ENCODE data around the gene BCO2.

BCO2 gene

GRCh38 chr11:112231952-112232351, 56.6 kb downstream of the BCO2 start:
- no peak for FAIRE-seq
- DNase-seq (ENCODE audit: extremely low spot score, insufficient read length, low read depth), result no peak

- peak; percentile 35 for FAIRE-seq
- no peak for DNase-seq (ENCODE audit: extremely low spot score, insufficient read length, low read depth)
These were observed 60.6 kb downstream of the BCO2 start for GRCh38 chr11:112235750-112236390.

GRCh38 chr11:112237451-112237850, 62.1 kb downstream of the BCO2 start:
- no peak for DNase-seq (ENCODE audit: extremely low spot score, insufficient read length, low read depth)
- FAIRE-seq, result no peak

- FAIRE-seq, result no peak
- no peak for DNase-seq (ENCODE audit: extremely low spot score, insufficient read length, low read depth)
These were observed 62.7 kb downstream of the BCO2 start for GRCh38 chr11:112238041-112238440.

GRCh38 chr11:112241486-112241885, 66.2 kb downstream of the BCO2 start:
- DNase-seq (ENCODE audit: extremely low spot score, insufficient read length, low read depth) (no peak), FAIRE-seq (no peak)

- DNase-seq (ENCODE audit: extremely low spot score, insufficient read length, low read depth) (no peak), FAIRE-seq (no peak)
These were observed 71.9 kb downstream of the BCO2 start for GRCh38 chr11:112247201-112247600.

GRCh38 chr11:112248201-112248600, 72.9 kb downstream of the BCO2 start:
- DNase-seq (ENCODE audit: extremely low spot score, insufficient read length, low read depth), result no peak
- FAIRE-seq, result no peak

- DNase-seq (ENCODE audit: extremely low spot score, insufficient read length, low read depth) (no peak), FAIRE-seq (no peak)
These were observed 74.7 kb downstream of the BCO2 start for GRCh38 chr11:112249871-112250610.

GRCh38 chr11:112253605-112254242, 78.4 kb downstream of the BCO2 start:
- FAIRE-seq, result no peak

GRCh38 chr11:112255067-112255720, 79.9 kb downstream of the BCO2 start:
- no peak for DNase-seq (ENCODE audit: extremely low spot score, insufficient read length, low read depth)
- no peak for FAIRE-seq

More at GRCh38 chr11:112253605-112254242, 78.4 kb downstream of the BCO2 start:
- no peak for DNase-seq (ENCODE audit: extremely low spot score, insufficient read length, low read depth)

GRCh38 chr11:112260490-112260889, 85.2 kb downstream of the BCO2 start, which contains the start of gene PLET1:
Gene PLET1, minus strand, starts transcription at chr11:112260860. Its CDS starts 271 bp downstream, at chr11:112260589.
- DNase-seq (ENCODE audit: extremely low spot score, insufficient read length, low read depth), result no peak
- FAIRE-seq, result no peak

- FAIRE-seq (no peak), DNase-seq (ENCODE audit: extremely low spot score, insufficient read length, low read depth) (no peak)
These were observed 90.5 kb downstream of the BCO2 start for GRCh38 chr11:112265659-112266409.

GRCh38 chr11:112266410-112266778, 91.1 kb downstream of the BCO2 start:
- FAIRE-seq, result no peak

GRCh38 chr11:112267188-112267591, 91.9 kb downstream of the BCO2 start:
- DNase-seq (ENCODE audit: extremely low spot score, insufficient read length, low read depth), result no peak
- FAIRE-seq, result no peak

More at GRCh38 chr11:112266410-112266778, 91.1 kb downstream of the BCO2 start:
- DNase-seq (ENCODE audit: extremely low spot score, insufficient read length, low read depth), result no peak

- FAIRE-seq (no peak), DNase-seq (ENCODE audit: extremely low spot score, insufficient read length, low read depth) (no peak)
These were observed 93.1 kb downstream of the BCO2 start for GRCh38 chr11:112268406-112268805.

Data from GM18507 (cell line).